HG02763 (cell line): ENCODE results near the gene SPRY1.

Source experiments
- ATAC-seq: cut with Tn5 transposase; IDR thresholded peaks from one replicate; pipeline ENCODE4 v1.9.1; 2021; ENCODE audit warnings: mild to moderate bottlenecking, moderate library complexity; ENCODE audit not compliant: unreplicated experiment

SPRY1 gene

DNA sequence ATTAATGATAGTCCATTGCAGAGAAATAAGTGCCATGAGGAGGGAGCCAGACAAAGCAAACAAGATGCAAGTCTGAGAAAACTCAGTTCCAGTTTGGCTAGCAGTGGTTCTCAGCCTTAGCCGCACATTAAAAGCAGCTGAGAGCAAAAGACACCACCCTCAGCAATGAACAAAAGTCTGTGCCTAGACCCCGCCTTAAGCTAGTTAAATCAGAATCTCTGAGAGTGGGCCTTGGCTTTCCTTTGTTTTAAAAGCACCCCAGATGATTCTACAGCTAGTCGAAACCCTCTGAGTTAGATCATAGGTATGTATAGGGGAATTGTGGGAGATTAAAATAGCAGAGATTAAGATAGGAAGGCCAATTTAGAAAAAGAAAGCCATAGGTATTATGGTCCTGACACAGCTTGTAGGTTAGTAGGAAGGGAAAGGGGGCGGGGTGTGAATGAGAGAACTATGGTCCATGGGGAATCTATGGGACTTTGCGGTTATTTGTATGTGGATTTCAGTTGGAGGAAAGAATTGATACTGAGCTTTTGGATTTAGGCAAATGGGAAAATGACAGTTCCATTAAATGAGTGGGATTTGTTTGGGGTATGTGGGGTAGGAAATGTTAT is 12.0 kb downstream of the SPRY1 start:
- ATAC-seq, result no peak

DNA sequence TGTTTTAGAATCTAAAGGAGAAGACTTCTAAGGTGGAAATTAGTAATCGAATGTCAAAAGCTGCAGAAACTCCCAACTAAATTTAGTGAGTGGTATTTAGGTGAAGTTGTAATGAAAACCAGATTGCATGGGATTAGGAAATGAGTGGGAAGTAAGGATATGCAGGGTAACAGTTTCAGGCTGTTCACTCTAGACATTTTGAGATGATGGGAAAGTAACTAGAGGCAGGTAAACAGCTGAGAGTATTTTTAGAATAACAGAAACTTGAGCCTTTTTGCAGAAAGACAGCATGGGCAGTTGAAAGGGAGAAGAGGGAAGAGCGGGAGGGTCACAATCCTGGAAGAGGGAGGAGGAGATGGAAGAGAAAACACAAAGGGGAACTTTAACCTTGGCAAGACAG is 12.7 kb downstream of the SPRY1 start:
- ATAC-seq, result no peak

DNA sequence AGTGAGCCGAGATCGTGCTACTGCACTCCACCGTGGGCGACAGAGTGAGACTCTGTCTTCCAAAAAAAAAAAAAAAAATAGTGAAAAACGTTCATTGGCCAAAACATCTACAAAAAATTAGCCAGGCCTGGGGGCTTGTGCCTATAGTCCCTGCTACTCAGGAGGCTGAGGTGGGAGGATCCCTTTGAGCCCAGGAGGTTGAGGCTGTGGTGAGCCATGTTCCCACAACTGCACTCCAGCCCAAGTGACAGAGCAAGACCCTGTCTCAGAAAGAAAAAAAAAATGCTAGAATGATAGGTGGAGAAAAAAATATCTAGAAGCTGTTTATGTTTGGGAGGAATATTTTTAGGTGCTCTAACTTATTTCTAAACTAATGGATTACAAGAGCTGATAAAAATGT is 14.9 kb downstream of the SPRY1 start:
- no peak for ATAC-seq

DNA sequence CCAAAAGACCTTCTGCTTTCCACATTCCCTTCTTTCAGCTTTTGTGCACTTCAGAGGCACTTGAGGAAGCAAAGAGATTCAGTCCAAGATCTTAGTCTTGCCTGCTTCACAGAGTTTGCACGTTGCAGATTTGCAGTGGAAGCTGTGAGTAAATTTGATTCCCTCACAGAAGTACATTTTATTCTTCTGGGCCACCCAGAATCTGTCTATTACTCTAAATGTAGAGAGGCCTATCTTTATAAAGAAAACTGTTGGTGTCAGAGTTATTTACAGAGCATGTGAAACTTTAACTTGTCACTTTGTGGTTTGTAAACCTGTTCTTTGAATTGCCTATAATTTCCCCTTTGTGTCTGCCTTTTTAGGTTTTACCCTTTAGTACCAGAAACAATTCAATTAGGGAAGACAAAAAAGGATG is 15.5 kb downstream of the SPRY1 start:
- ATAC-seq, result peak; percentile 73

DNA sequence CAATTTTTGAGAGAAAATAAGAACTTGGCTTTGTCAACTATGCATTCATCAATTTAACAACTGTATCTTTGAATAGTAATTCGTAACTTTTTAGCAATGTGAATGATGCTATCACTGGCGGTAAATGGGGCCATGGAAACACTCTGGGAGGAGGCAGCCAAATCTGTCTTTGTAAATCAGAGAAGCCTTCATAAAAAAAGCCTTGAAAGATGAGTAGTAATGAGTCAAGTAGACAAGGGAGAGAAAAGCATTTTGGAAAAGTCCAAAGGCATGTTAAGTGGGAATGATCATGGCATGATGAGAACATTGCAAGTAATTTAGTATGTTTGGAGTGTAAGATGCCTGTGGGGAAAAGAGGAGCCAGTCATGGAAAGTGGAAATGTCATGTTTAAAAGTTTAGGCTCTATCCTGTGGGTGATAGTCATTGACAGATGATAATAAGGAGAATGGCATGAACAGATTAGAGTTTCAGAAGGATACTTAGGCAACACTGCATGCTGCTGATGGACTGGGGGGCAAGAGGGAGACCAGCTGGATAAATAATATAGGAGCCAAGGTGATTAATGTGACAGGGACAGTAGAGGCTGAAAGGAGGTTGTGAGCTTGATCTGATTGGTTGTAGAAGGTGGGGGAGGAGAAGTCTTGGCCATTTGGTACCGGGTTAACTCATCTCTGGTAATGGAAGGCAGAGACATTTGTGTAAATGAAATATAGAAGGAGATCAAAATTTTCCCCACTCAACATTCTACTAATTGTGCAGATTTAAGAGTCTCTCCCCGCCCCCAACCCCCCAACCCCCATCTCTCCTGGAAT is 16.3 kb downstream of the SPRY1 start:
- ATAC-seq, result no peak

DNA sequence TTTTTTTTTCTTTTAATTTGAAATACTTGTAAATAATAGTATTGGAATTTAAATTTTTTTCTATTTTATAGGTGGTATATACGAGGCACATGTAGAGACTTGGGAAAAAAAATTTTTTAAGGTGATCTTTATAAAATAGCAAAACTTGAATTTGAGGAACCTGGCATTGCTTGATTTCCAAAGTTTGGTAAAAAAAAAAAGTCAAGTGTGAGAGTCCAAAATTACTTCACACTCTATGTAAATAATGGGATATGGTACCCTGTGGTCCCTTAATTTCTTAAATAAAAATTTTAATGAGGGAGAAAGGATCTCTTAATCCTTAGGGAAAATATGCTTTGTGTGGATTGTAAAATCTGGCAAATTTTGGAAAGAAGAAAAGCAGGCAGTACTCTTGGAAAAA is 19.0 kb downstream of the SPRY1 start:
- no peak for ATAC-seq

DNA sequence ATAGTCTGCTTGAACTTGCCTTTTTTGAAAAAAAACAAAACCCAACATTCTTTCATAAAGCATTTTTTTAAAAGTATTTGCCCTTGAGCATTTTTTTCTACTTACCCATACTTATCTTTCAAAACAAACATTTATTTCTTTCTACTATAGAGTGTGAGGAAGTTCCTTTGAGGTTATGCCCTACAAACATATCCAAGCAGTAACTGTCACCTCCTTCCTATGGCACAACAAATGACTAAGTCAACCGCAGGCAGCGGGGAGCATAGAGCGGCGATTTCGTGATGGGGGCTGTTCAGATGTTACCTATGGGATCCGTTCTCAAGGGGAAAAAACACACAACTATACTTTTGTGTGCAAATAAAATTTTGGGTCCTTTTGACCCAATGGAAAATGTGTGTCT is 19.4 kb downstream of the SPRY1 start:
- ATAC-seq, result no peak

DNA sequence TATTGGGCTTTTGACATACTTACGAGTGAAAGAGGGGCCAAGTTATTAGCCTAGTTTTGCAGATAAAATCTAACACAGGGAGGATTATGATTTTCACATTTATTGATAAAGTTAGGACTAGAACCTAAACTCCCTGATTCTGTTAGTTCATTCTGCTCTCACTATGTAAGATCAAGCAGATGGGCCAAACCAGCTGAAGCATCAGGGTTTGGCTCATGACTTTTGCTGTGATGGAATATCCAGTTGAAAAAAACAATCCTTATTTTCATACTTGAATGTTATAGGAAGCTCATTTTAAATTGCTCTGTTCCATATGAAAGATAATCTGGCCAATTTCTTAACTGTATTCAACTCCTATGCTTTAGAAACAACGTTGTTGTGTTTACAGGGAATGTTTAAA is 21.2 kb downstream of the SPRY1 start:
- no peak for ATAC-seq

DNA sequence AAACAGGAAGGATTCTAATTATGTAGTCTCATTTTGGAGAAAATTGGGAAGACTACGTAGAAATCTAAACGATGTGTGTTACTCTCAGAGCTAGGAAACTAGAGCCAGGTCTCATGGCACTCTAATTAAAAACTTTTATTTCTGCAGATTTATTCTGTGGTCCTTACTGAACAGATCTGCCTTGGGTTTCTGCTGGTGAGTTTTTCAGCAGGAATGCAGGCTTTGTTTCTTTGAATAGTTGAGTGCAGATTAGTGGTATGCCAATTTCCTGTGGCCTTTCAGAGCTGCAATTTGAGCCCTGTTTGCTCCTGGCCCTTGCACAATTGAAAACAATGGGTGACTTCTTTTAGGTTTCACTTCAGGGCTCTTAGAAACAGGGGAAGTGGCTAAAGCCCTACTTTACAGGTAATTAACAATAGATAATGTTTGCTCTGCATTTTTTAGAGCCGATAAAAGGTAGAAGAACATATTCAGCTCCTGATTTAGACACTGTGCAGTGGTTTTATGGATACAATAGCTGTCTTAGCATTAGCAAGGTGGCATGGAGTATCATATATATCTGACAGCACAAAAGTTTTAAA is 21.8 kb downstream of the SPRY1 start:
- ATAC-seq, result peak; percentile 82

DNA sequence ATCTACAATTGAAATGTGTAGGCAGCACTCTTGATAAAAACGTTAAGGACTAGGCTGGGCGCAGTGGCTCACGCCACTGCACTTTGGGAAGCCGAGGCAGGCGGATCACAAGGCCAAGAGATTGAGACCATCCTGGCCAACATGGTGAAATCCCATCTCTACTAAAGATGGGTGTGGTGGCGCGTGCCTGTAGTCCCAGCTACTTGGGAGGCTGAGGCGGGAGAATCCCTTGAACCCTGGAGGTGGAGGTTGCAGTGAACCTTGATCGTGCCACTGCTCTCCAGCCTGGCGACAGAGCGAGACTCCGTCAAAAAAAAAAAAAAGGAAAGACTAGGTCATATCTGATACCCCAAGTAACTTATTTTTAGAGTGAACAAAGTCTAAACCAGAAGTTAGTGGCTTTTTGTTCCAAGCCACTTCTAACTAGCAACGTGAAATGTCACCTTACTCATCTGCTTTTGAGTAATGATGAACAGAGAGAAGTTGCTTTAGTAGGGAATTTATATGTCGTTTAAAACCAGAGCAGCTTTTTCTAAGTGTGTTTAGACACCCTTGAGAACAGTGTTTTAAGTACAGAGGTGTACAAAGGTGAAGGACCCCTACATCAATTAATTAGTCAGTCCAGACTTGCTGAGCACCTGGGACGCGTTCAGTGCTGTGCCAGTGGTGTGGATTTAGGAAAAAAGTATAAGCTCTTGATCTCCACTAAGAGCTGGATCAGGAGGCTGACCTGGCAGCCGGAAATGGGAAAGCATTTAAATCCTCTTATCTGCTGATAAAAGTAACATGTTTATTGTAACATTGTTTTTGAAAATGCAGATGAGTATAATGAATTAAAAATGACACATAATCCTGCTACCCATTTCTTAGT is 23.5 kb downstream of the SPRY1 start:
- ATAC-seq, result no peak

DNA sequence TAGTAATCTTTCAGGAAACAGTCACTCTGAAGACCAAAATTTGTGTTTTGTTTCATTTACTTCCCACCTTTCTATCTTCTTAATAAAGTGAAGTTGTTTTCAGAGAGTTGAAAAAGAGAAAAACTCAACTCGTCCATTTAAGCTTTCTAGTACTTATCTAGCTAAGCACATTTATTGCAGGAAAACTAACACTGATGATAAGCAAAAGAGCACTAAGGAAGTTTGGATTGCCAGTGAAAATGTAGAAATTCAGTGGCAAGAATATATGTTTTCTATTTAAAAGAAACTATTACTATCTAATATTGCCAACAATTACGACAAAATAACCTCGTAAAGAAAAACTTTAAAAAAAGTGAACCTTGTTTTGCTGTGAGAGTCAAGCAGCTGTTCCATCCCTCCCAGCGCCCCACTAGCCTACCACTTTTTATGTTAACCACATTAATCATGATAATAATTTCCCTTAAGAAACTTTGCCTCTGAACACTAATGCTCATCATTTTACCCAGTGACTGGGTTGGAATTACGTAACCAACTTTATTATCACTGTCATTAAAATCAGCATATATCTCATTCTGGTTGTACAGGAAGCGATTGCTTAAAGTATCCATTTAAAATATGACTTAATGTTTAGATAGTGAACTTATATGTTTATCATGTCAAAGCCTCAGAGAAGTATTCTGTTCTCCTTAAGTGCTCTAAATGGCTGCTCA is 24.8 kb downstream of the SPRY1 start:
- no peak for ATAC-seq

DNA sequence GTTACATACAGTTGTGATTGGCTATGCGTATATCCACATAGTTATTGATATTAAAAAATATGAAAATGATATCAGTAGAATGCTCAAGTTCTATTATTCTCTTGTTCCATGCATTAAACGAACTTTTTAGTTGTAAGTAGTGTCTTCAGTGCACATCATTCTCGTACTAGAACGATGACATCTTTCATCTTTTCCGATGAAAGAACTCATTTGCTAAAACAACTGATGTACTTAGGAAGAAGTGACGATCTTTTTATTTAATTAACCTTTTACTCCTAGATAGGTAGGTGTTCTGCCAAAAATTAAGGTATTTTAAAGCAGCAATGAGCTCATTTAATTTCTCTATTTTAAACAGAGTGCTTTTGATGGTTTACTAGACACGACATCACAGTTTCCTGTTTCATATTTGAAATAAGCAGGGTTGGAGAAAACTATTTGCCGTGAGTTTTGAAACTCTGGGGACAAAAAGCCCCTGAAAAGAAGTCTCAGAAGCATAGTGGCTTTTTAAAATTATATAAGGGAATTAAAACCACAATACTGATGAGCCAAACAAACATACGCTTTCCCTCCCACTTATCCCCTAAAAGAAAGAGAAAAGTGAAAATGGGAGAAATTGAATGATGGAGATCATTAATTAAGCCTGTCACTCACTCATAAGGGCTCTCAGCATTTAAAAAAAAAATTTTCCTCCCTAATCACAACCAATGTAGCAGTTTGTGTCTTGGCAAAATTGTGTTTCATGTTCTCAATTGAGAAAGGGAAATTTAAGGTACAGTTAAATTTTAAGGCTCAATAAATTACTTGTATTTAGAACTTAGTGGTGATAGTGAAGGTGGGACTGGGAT is 25.6 kb downstream of the SPRY1 start:
- no peak for ATAC-seq

DNA sequence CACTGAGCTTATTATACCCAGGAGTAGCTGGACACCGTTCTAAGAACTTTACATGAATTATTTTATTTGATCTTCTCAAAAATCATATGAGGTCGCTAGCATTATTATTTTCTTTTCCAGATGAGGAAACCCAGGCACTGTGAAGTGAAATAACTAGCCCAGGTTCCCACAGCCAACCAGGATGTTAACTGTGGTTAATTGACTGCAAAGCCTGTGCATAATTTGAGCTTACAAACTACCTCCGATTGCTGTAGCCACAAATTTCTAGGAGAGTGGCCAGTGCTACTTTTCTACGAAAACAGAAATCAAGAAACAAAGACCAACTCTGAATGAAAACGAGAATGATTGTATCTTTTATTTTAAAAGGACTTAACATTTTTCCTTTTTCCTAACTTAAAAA is 27.2 kb downstream of the SPRY1 start:
- ATAC-seq, result no peak

DNA sequence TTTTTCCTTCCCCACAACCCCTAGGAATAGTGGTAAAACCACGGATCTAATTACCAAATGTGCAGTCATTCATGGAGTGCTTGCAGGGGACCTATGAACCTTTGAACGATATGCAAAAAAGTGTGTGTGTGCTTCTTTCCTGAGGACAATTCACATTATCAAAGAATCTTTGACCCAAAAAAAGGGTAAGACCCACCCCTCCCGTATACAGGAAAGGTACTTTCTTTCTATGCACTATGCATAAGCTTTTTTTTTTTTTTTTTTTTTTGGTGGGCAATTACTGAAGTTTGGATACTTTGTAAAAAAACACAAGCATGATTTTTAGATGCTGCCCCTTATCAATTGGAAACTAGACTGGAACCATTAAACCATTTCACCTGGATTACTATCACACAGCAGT is 31.4 kb downstream of the SPRY1 start:
- ATAC-seq, result no peak

DNA sequence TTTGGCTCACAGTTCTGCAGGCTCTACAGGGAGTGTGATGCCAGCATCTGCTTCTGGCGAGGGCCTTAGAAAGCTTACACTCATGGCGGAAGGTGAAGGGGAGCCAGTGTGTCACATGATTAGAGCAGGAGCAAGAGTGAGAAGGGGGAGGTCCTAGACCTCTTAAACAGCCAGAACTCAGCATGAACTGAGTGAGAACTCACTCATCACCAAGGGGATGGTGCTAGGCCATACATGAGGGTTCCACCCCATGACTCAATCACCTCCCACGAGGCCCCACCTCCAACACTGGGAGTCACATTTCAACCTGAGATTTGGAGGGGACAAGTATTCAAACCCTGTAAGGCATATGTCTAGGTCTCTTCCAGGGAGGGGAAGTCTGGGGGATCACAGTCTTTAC is 33.4 kb downstream of the SPRY1 start:
- ATAC-seq, result no peak

DNA sequence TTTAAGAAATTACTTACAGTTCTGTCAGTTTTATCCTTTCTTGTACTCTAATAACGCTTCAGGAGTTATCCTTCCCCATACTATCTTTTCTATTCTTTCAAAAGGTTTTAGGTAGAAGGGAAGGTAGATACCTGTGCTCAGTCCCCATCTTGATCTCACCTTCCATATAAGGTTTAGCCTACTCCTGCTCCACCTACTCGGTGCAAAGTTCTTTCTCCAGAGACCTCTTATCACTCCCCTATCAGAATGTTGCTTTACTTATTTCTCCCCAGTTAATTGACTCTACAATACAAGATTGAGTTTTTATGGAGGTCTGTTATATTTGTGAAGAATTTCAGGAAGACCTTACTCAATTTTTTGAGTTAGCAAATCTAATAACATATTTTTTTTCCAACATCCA is 33.9 kb downstream of the SPRY1 start:
- ATAC-seq, result no peak

DNA sequence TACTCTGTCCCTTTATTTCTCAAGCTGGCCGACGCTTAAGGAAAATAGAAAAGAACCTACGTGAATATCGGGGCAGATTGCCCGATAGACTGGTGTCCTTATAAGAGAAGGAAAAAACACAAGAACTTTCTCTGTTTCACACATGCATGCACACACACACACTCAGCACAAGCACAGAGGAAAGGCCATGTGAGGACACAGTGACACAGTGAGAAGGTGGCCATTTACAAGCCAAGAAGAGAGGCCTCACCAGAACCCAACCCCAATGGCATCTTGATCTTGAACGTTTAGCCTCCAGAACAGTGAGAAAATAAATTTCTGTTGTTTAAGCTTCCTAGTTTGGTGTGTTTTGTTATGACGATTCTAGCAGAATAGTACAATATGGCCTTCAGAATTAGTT is 37.0 kb downstream of the SPRY1 start:
- no peak for ATAC-seq

DNA sequence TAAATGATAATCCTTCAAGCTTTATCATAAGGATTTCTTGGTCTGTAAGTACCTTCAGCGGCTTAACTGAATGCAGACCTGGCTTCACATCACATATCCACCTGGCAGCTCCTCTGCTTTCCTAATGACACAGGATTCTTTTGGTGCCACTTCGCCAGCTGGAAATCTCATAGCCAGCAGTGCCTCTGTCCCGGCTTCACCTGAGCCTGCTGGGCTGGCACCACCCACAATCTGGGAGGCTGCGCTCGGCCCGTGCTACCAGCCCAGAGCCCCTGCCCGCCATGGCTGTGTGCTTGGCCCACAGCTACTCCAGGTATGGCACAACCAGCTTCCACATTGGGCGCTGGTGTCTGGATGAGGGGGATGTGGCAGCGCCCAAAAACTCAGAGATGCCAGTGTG is 37.4 kb downstream of the SPRY1 start:
- ATAC-seq, result no peak

DNA sequence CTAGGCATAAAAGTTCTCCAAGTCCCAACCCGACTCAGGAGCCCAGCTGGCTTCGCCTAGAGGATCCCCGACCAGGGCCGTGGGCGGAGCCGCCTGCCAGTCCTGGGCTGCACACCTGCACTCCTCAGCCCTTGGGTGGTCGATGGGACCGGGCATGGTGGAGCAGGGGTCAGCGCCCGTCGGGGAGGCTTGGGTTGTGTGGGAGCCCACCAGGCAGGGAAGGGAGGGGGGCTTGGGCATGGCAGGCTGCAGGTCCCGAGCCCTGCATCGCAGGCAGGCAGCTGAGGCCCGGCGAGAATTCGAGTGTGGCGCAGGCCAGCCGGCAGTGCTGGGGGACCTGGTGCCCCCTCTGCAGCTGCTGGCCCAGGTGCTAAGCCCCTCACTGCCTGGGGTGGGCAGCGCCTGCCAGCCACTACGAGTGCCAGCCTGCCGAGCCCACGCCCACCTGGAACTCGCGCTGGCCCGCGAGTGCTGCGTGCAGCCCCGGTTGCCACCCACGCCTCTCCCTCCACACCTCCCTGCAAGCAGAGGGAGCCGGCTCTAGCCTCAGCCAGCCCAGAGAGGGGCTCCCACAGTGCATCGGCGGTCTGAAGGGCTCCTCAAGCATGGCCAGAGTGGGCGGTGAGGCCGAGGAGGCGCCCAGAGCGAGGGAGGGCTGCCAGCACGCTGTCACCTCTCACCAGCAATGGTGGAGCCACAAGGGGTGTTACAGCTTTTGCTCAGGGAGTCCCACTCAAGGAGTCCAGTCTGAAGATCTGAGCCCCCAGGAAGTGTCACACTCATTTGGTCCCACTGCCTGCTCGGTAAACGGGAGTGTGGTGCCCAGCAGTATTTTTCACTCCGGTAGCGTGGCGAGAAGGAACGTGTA is 38.9 kb downstream of the SPRY1 start:
- ATAC-seq, result no peak
